Activated T-cell treated with anti-CD3 and anti-CD28 coated beads, Interleukin-2, amount 50 U/mL, for 24 hours (primary cell): ENCODE measurements around the gene RALGAPA2.
A peak's percentile ranks its signal among the peaks of the same experiment; 100 is the strongest.

Source experiments
- DNase-seq: peaks from one replicate; pipeline ENCODE4 v3.0.0-alpha.2; 2020
- H3K27ac Mint-ChIP-seq: 2 replicates; pipeline ENCODE4 v1.8.0; 2020; ENCODE audit warnings: mild to moderate bottlenecking, mixed read lengths
- H3K27me3 Mint-ChIP-seq: 2 replicates; pipeline ENCODE4 v1.8.0; 2020; ENCODE audit warnings: mixed read lengths
- H3K36me3 Mint-ChIP-seq: 2 replicates; pipeline ENCODE4 v1.8.0; 2020; ENCODE audit warnings: low read depth, mixed read lengths
- H3K4me1 Mint-ChIP-seq: 2 replicates; pipeline ENCODE4 v1.8.0; 2020; ENCODE audit warnings: low read depth, mixed read lengths
- H3K4me3 Mint-ChIP-seq: 2 replicates; pipeline ENCODE4 v1.8.0; 2020; ENCODE audit warnings: mild to moderate bottlenecking, moderate library complexity, mixed read lengths
- H3K9me3 Mint-ChIP-seq: 2 replicates; pipeline ENCODE4 v1.8.0; 2020; ENCODE audit warnings: mixed read lengths

Gene RALGAPA2

DNA sequence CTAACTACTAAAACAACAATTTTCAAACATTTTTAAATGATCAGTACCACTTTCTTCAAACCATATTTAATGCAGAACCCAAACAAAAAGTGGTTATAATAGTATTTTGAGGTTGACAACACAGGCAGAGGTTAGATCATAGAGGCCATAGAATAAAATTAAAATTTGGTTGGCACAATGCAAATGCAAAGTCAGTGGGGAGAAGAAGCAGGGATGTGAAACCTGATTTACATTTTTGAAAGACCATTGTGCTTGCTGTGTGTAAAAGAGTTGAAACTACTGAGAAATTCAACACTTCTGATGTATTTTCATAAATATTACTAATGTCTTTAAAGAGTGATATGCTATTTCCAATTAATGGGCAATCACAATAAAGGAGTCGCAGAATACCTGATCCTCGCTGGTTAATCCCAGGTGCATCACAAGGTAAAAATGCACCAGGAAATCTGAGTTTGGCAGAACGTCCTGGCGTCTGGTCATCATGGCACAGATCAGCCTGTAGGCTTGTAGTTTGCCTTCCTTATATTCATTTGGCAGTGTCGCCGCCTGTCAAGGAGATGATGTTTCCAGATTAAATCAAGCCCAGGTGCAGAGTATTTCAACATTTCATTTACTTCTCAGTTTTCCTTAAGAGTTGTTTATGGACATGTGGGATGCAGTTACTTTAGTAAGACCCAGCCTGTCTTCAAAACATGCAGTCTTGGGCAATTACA lies 141.2 kb downstream of the RALGAPA2 start:
- peaks cover 56% of the 10 kb centered on the region for H3K36me3 Mint-ChIP-seq
- H3K9me3 Mint-ChIP-seq, result no peaks in the 10 kb centered on the region
- no peak for DNase-seq
- peaks cover 7% of the 10 kb centered on the region for H3K4me1 Mint-ChIP-seq
- H3K4me3 Mint-ChIP-seq, result no peak overlapping the region
- H3K27me3 Mint-ChIP-seq, result no peaks in the 10 kb centered on the region
- no peak overlapping the region for H3K27ac Mint-ChIP-seq

DNA sequence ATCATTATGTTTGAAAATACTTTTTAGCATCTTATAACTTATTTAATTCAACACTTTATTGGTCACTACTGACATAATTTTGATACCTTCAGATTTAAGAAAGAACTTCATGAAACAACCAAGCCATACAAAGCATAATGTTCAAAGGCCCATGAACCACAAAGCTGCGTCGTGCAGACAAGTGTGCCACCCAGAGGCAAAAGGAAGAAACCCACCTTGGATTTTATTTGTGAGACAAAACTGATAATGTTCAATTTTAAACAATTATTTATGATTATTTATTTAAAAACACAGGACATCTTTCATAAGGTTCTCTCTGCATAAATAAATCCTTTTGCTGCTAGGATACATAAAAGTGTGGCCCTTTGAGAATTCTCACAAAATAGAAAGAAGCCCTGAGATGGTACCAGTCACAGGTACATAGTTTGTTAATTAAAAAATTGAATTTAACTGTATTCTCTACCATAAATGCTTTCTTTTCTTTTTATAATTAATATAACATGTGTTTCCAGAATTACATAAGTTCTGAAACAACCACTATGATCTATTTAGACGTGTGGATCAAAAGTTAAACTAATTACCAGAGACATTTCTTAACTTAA lies 143.7 kb downstream of the RALGAPA2 start:
- peak; percentile 40 for DNase-seq
- Mint-ChIP-seq H3K36me3 (peaks cover 51% of the 10 kb centered on the region), H3K27me3 (no peaks in the 10 kb centered on the region), H3K9me3 (no peaks in the 10 kb centered on the region), H3K4me3 (no peak overlapping the region), H3K4me1 (peaks cover 12% of the 10 kb centered on the region), H3K27ac (no peak overlapping the region)

DNA sequence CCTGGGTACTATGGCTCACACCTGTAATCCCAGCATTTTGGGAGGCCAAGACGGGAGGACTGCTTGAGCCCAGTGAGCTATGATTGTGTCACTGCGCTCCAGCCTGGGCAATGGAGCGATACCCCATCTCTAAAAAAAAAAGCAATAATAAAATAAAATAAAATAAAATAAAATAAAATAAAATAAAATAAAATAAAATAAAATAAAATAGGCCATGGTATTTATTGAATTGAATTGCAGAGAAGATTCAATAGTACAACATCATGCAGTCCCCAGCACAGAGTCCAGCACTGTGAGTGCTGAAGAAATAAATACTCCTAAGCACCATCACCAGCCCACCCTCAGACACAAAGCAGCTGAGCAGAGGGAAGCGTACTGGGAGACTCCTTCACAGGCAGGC lies 144.7 kb downstream of the RALGAPA2 start:
- Mint-ChIP-seq H3K4me1 (peaks cover 12% of the 10 kb centered on the region), H3K9me3 (no peaks in the 10 kb centered on the region), H3K27ac (no peak overlapping the region), H3K36me3 (peaks cover 44% of the 10 kb centered on the region), H3K27me3 (no peaks in the 10 kb centered on the region), H3K4me3 (no peak overlapping the region)
- DNase-seq, result no peak

DNA sequence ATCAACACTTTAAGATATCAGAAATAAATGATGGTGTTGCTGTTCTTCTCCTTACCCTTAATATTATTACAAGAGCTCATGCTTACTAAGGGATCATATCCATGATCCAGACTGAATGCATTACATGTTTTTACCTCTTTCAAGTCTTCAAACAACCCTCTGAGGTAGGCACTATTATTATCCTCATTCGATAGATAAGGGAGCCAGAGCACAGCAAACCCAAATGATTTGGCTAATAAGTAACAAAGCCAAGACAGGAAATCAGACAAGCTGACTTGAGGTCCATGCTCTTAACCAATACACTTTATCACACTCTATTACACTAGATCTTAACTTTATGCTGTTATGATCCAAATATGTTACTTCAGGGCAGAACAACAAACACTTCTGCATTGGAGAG lies 145.9 kb downstream of the RALGAPA2 start:
- H3K36me3 Mint-ChIP-seq, result peaks cover 44% of the 10 kb centered on the region
- no peak for DNase-seq
- peaks cover 22% of the 10 kb centered on the region for H3K4me1 Mint-ChIP-seq
- H3K4me3 Mint-ChIP-seq, result no peak overlapping the region
- no peaks in the 10 kb centered on the region for H3K9me3 Mint-ChIP-seq
- H3K27ac Mint-ChIP-seq, result peak overlapping the region; percentile 41
- H3K27me3 Mint-ChIP-seq, result no peaks in the 10 kb centered on the region

- H3K4me3 Mint-ChIP-seq, result no peak overlapping the region
- no peaks in the 10 kb centered on the region for H3K27me3 Mint-ChIP-seq
- H3K4me1 Mint-ChIP-seq, result peaks cover 23% of the 10 kb centered on the region
- no peak for DNase-seq
- peaks cover 42% of the 10 kb centered on the region for H3K36me3 Mint-ChIP-seq
- no peaks in the 10 kb centered on the region for H3K9me3 Mint-ChIP-seq
- H3K27ac Mint-ChIP-seq, result no peak overlapping the region
Observed at GRCh38 chr20:20564279-20564678, 148.2 kb downstream of the RALGAPA2 start.

- Mint-ChIP-seq H3K36me3 (peaks cover 54% of the 10 kb centered on the region), H3K9me3 (no peaks in the 10 kb centered on the region), H3K4me3 (no peak overlapping the region), H3K4me1 (peaks cover 21% of the 10 kb centered on the region), H3K27me3 (no peaks in the 10 kb centered on the region), H3K27ac (no peak overlapping the region)
- no peak for DNase-seq
Observed at GRCh38 chr20:20562507-20562906, 149.9 kb downstream of the RALGAPA2 start.

GRCh38 chr20:20561841-20562240 lies 150.6 kb downstream of the RALGAPA2 start:
- no peak overlapping the region for H3K4me3 Mint-ChIP-seq
- H3K27ac Mint-ChIP-seq, result no peak overlapping the region
- H3K27me3 Mint-ChIP-seq, result no peaks in the 10 kb centered on the region
- no peaks in the 10 kb centered on the region for H3K9me3 Mint-ChIP-seq
- no peak for DNase-seq
- H3K36me3 Mint-ChIP-seq, result peaks cover 55% of the 10 kb centered on the region
- H3K4me1 Mint-ChIP-seq, result peaks cover 19% of the 10 kb centered on the region

DNA sequence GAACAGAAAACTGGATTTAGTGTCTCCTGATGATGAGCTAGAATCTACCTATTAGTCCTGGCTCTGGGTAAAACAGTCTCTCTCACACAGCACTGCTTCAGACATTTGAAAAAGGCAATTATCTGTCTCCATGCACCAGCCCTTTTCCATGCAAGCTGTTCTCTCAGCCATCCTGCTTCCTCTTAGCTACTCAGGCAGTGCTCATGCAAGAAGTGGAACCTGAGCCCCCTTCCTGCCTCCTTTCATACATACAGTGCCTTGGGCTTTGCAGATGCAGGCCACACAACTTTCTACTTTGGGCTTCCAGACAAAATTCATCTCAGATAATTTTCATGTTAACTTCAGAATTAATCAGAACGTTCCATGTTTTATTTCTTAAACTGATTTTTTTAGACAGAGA lies 151.3 kb downstream of the RALGAPA2 start:
- DNase-seq, result no peak
- Mint-ChIP-seq H3K4me1 (peaks cover 16% of the 10 kb centered on the region), H3K9me3 (no peaks in the 10 kb centered on the region), H3K4me3 (no peak overlapping the region), H3K27ac (no peak overlapping the region), H3K36me3 (peaks cover 56% of the 10 kb centered on the region), H3K27me3 (no peaks in the 10 kb centered on the region)

GRCh38 chr20:20557406-20557805 lies 155.0 kb downstream of the RALGAPA2 start:
- Mint-ChIP-seq H3K27ac (no peak overlapping the region), H3K9me3 (peaks cover 3% of the 10 kb centered on the region), H3K36me3 (peaks cover 66% of the 10 kb centered on the region), H3K4me3 (no peak overlapping the region), H3K27me3 (no peaks in the 10 kb centered on the region), H3K4me1 (peaks cover 9% of the 10 kb centered on the region)
- DNase-seq, result no peak

GRCh38 chr20:20555838-20556237 lies 156.6 kb downstream of the RALGAPA2 start:
- H3K27me3 Mint-ChIP-seq, result no peaks in the 10 kb centered on the region
- H3K4me1 Mint-ChIP-seq, result peaks cover 5% of the 10 kb centered on the region
- H3K27ac Mint-ChIP-seq, result no peak overlapping the region
- H3K9me3 Mint-ChIP-seq, result peaks cover 3% of the 10 kb centered on the region
- peaks cover 62% of the 10 kb centered on the region for H3K36me3 Mint-ChIP-seq
- H3K4me3 Mint-ChIP-seq, result no peak overlapping the region
- DNase-seq, result no peak

DNA sequence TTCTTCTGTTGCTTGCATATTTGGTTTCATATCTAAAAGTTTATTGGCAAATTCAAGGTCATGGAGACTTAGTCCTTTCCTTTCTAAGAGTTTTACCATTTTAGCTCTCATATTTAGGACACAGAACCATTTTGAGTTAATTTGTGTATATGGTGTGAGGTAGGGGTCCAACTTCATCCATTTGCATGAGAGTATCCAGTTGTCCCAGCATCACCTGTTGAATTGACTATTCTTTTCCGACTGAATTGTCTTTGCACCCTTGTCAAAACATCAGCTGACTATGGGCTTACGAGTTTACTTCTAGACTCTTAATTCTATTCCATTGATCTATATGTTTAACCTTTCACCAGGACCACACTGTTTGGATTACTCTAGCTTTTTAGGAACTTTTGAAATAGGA lies 157.5 kb downstream of the RALGAPA2 start:
- peaks cover 58% of the 10 kb centered on the region for H3K36me3 Mint-ChIP-seq
- no peak overlapping the region for H3K27ac Mint-ChIP-seq
- H3K4me1 Mint-ChIP-seq, result peaks cover 11% of the 10 kb centered on the region

DNA sequence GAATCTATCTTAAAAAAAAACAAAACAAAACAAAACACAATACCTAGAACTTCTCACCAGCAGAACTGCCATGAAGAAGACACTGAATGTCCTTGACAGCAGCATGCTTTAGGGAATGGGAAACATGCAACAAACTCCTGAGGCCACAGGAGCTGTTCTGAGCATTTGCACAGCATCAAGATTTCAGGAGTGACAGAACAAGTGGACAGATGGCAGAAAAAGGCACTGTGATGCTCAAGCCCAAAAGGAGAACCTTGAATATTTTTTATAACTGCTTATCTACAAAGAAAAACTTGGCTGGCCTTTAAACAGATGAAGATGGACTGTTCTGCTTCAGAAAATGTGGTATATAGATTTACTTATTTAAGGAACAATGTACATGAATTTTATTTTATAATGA lies 158.9 kb downstream of the RALGAPA2 start:
- no peak overlapping the region for H3K4me3 Mint-ChIP-seq
- no peak overlapping the region for H3K27ac Mint-ChIP-seq
- DNase-seq, result no peak
- peaks cover 25% of the 10 kb centered on the region for H3K4me1 Mint-ChIP-seq
- peaks cover 48% of the 10 kb centered on the region for H3K36me3 Mint-ChIP-seq
- H3K27me3 Mint-ChIP-seq, result no peaks in the 10 kb centered on the region
- peaks cover 3% of the 10 kb centered on the region for H3K9me3 Mint-ChIP-seq

More for the DNA sequence above, 157.5 kb downstream of the RALGAPA2 start:
- H3K9me3 Mint-ChIP-seq, result peaks cover 3% of the 10 kb centered on the region
- H3K27me3 Mint-ChIP-seq, result no peaks in the 10 kb centered on the region
- no peak for DNase-seq
- H3K4me3 Mint-ChIP-seq, result no peak overlapping the region

GRCh38 chr20:20552076-20552475 lies 160.4 kb downstream of the RALGAPA2 start:
- peaks cover 39% of the 10 kb centered on the region for H3K4me1 Mint-ChIP-seq
- no peak overlapping the region for H3K4me3 Mint-ChIP-seq
- no peak overlapping the region for H3K27ac Mint-ChIP-seq
- no peaks in the 10 kb centered on the region for H3K27me3 Mint-ChIP-seq
- DNase-seq, result no peak
- H3K9me3 Mint-ChIP-seq, result peaks cover 3% of the 10 kb centered on the region
- H3K36me3 Mint-ChIP-seq, result peaks cover 41% of the 10 kb centered on the region

DNA sequence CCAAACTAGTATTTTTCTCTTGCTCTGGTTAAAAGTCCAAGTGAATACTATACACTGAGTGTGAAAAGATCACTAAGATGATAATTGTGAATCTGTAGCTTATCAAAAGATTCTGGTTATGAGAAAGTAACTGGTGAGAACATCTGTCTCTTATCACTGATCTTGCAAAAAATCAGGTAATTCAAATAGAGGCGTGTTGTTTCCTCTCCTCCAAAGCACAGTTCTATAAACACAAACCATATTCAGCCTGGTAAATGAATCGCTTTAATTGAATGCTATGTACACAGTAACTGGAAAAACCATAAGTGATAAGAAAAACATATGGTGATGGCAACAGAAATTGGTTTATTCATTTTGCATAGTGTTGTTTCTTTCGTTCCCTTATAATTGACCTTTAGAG lies 161.0 kb downstream of the RALGAPA2 start:
- H3K36me3 Mint-ChIP-seq, result peaks cover 41% of the 10 kb centered on the region
- no peaks in the 10 kb centered on the region for H3K27me3 Mint-ChIP-seq
- H3K9me3 Mint-ChIP-seq, result peaks cover 3% of the 10 kb centered on the region
- H3K27ac Mint-ChIP-seq, result no peak overlapping the region
- DNase-seq, result no peak
- no peak overlapping the region for H3K4me3 Mint-ChIP-seq
- H3K4me1 Mint-ChIP-seq, result peaks cover 46% of the 10 kb centered on the region

DNA sequence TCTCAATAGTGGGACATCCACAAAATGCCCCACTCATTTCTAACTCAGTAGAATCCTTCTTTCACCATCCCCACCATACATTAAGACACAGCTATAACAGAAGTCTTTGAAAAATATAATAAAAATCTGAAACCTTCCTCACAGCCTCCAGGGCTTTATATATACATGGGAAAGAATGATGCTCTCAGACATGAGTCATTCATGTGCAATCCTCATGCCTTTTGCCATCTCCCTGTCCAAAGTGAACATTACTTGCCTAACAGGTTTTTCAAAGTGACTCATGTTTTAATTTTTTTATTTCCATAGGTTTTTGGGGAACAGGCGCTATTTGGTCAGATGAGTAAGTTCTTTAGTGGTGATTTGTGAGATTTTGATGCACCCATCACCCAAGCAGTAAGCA lies 162.7 kb downstream of the RALGAPA2 start:
- no peaks in the 10 kb centered on the region for H3K27me3 Mint-ChIP-seq
- peaks cover 42% of the 10 kb centered on the region for H3K36me3 Mint-ChIP-seq
- no peak overlapping the region for H3K4me3 Mint-ChIP-seq
- peak overlapping the region; percentile 50 for H3K27ac Mint-ChIP-seq
- no peak for DNase-seq
- H3K9me3 Mint-ChIP-seq, result no peaks in the 10 kb centered on the region
- H3K4me1 Mint-ChIP-seq, result peaks cover 52% of the 10 kb centered on the region
